HG02973 (cell line): ENCODE measurements around the gene OVCH2.
A peak's percentile ranks its signal among the peaks of the same experiment; 100 is the strongest.
"Not testable (repeated sequence)": the region's sequence is repeated elsewhere in the genome, so short reads cannot be mapped to it uniquely, and the experiment has no call there.

Experiments
- ATAC-seq: cut with Tn5 transposase; IDR thresholded peaks from one replicate; pipeline ENCODE4 v1.9.1; 2021; ENCODE audit warnings: moderate library complexity; ENCODE audit not compliant: unreplicated experiment

OVCH2 gene

DNA sequence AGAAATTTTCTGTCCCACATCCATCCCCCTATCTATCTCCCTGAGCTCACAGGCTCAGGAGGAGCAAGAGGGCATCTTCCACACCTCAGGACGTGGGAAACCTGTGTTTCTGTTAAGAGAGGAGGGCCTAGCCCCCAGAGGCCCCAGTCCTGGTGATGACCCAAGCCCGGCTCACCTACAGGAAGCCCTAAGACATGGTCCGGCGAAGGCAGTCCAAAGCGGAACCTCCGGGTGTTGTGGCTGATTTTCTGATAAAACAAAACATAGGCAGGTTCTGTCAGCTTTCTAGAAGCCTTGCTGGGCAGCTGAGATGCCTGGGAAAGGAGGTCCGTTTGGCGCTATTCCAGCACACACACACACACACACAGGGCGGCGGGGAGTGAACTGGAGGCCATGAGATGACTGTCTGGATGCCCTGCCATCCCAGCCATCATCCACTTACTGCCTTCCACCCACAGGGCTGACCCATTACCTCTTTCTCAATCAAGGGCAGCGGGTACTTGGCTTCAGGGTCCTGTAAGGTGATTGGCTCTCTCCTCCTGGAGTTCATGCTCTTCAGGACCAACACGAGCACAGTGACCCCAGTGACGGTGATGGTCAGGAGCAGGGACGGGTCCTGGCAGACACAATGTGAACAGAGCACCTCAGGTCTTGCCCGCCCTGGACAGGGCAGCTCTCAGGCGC is 33.9 kb downstream of the OVCH2 start:
- no peak for ATAC-seq

DNA sequence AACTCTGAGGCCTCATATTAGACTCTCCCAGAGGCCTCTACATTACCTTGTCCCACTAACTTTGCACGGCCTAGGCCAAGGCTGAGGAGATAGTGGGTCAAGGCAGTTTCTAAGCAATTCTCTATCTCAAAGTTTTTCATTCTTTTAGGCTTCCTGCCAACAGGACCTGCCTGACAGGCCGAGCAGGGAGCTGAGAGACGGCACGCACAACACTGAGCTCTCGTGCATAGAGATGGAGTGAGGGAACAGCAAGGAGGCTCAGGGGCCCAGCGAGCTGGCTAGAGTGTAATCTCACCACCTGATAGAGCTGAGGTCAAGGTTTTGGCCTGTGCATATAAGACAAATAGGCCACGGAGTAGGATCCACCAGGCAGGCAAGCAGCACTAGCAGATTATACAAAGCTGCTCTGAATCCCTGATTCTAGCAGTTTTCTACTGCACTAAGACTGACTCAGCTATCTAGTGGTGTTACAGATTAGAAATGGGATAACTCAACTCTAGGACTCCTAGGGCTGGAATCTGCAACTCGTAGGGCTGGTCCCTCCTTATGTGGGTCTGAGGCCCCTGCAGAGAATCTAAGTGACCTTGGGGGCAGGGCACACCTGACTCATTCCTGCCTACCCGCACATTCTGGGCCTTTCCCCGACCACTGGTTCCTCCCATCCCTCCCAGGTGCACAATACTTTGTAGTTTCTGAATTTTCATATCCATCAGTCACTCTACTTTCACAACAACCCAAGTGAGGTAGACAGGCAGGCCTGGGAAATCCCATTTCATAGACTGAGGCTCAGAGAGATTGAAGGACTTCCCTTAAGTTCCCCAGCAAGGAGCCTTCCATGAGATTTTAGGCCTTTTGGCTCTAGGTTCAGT is 34.7 kb downstream of the OVCH2 start:
- ATAC-seq, result peak; percentile 69

DNA sequence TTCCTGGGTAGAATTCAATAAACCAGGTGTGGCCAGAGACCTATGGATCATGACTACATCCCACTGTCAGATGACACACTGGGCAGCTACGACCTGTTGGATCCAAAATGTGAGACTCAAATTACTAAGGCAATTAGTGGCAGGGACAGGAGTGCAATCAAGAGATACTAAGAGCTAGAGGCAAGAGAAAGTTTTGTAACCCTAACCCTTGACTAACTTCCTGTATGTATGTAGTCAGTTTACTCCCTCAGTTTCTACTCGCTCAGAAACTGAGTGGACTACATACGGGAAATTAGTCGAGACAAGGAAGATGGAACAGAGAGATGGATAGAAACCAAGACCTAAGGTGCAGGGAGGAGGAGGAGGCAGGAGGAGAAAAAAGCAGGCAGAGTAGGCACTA is 35.6 kb downstream of the OVCH2 start:
- no peak for ATAC-seq

DNA sequence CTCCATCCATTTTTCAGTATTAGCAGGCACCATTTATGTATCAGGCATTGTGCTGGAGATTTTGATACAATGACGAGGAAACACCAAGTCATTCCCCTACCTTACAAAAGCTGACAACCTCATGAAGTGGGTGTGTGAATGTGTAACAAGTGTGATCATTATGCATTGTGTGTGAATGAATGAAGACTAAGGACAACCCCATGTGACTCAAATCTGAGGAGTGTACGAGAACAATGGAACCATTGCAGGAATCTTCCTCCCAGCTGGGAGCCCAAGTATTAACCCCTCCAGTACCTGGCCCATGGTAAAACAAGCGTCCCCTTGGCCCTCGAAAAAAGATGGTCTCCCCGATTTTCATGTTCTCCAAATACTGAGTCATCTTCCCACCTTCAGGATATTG is 37.4 kb downstream of the OVCH2 start:
- ATAC-seq, result no peak

DNA sequence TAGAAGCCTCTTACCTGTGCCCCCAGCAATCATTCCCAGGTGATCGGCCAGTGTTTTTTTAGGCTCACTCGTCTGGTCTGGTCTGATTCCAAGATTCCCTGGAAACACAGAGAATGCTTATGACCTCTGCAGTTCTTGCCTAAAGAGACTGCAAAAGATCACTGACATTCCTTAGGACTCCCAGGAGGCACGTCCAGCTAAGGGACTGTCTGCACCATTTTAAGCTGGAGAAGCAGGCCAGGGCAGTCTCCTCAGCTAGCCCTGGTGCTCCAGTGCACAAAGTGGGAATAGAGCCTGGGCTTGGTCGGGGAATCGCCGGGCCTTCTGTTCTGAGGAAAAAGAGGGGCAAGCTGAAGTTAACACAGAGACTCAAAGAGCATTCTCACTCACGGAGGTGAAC is 37.8 kb downstream of the OVCH2 start:
- ATAC-seq, result no peak

DNA sequence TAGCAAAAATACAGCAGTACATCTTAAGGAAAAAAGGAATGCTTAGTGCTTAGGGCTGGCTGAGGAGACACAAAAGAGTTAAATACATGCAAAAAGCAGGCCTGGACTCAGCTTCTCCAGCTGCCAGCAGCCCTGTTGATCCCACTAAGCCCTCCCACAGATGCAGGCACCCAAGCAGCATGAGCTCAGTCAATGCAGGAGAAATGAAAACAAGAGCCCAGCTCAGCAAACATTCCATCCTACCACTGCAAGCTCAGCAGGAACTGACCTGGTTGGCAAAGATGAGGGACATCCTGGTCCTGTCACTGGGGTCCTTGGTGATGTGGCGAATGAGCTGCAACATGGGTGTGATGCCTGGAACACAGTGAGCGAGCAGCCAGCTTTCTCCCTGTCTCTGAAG is 38.8 kb downstream of the OVCH2 start:
- no peak for ATAC-seq

DNA sequence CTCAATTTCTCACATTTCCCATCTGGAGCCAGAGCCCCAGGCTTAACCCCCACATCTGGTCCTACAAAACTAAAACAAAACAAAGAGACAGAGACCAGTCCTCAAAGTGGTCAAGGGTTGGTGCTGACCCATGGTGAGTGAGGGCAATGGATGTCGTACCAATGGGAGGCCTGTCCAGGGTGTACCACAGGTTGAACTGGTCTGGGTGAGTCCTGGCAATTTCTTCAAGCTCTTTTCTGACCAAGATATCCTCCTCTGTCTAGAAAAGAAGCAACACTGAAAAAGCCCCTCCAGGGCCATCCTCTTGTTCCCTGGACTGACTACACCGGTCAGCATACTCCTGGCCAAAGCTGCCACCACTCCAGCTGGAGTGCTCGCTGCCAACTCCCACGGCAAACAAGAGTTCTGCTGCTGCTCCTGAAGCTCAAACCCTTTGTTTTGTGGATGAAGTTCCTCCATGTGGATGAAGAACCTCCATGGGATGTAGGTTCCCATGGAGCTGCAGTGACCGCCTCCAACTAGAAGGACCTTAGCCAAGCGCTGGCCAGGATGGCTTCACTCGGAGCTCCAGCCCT is 39.9 kb downstream of the OVCH2 start:
- ATAC-seq, result no peak

DNA sequence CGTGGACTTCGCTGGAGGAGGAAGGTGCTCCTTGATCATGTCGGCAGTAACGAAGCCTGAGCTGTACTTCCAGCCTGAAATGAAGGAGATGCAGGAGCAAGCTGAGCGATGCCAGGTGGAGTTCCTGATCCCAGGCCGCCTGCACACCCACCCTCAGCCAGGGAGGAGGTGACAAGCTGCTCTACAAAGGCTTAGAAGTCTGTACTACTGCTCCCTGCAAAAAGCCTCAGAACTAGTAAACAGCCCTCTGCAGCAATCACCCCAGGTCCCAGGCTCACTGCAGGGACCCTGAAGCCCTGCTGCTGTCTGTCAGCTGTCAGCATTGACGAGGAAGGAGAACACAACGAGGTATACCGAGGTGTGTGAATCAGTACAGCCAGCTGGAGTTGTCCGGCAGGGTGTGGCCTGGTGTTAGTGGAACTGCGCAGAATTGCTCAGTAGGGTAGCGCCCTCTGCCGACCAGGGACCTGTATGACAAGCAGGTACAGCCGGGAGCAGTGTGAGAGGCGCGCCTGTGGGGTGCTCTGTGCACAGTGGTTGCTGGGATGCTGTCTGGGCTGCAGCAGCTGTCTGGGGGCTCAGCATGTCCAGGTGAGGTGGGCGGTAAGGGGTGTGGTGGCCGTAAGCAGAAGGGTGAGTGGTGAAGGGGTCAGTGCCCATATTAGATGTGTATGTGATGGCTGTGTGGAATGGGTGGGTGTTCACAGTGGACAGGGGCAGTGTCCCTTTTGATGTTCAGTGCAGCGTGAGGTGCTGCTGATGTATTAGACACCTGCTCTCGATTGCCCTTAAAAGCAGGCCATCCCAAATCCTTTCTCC is 40.6 kb downstream of the OVCH2 start:
- ATAC-seq, result peak; percentile 99

DNA sequence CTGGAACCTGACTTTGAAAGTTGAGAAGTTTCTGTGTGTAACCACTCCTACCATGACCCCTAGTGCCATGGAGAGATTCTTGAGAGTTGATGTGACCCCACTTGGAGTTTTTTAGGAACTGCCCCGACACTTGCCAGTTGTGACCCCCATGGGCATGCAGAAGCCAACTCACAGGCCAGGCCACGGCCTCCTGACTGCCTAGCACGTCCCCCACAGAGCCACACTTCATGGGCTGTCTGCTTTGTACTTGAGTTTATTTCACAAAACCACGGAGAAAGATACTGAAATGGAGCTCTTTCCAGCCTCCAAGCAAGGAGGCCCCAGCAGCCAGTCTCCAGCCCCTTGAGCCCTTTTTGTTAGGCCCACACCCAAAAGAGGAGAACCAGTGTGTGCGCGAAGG is 41.4 kb downstream of the OVCH2 start:
- no peak for ATAC-seq

DNA sequence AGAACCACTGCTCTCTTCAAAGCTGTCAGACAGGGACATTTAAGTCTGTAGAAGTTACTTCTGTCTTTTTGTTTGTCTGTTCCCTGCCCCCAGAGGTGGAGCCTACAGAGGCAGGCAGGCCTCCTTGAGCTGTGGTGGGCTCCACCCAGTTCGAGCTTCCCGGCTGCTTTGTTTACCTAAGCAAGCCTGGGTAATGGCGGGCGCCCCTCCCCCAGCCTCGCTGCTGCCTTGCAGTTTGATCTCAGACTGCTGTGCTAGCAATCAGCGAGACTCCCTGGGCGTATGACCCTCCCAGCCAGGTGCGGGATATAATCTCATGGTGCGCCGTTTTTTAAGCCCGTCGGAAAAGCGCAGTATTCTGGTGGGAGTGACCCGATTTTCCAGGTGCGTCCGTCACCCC is 42.7 kb downstream of the OVCH2 start:
- not testable (repeated sequence) for ATAC-seq

DNA sequence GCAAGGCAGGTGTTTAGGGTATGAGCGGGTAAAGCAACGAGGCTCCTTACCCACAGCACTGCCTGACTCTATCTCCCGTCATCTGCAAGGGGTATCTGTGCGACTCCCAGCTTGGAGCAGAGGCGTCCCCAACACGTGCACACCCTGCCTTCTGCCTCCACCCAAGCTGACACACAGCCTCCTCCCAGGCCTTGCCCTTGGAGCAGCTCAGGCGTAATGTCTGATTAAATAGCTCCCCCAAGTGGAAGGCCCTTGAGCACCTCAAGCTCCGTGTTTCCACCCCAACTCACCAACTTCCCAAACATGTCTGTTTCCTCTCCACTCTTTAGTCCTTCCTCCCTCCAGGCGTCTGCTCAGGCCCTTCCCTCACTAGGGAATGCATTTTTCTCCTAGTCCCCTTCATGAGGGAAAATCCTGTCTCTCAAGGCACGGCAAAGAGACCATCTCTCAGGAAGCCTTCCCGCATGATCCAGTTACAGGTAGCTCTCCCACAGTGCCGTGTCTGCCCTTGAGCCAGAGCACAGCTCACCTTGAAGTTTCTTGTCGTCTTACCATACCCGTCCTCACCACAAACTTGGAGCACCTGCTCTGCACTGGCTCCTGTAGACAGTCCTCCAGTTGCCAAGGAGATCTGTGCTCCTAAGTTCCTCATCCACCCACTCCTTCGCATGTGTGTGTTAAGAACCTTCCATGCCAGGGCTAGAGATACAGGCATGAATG is 48.8 kb downstream of the OVCH2 start:
- ATAC-seq, result no peak

DNA sequence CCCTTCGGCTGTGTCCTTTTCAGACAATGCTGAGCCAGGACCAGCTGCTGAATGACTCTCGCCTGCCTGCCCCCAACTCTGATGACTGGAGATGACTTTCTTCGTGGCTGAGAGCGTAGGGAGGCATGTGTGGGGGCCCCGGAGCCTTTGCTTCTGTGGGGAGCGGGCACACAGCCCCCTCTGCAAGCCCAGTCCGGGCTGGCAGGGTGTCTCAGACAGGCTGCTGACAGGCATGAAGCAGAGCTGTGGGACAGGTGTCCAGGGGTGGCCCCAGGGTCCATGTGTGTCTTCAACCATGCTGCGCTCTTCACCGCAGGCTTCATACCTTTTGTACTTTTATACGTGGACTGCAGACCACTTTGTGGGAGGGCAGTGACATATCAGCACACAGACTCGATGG is 49.6 kb downstream of the OVCH2 start:
- ATAC-seq, result no peak

DNA sequence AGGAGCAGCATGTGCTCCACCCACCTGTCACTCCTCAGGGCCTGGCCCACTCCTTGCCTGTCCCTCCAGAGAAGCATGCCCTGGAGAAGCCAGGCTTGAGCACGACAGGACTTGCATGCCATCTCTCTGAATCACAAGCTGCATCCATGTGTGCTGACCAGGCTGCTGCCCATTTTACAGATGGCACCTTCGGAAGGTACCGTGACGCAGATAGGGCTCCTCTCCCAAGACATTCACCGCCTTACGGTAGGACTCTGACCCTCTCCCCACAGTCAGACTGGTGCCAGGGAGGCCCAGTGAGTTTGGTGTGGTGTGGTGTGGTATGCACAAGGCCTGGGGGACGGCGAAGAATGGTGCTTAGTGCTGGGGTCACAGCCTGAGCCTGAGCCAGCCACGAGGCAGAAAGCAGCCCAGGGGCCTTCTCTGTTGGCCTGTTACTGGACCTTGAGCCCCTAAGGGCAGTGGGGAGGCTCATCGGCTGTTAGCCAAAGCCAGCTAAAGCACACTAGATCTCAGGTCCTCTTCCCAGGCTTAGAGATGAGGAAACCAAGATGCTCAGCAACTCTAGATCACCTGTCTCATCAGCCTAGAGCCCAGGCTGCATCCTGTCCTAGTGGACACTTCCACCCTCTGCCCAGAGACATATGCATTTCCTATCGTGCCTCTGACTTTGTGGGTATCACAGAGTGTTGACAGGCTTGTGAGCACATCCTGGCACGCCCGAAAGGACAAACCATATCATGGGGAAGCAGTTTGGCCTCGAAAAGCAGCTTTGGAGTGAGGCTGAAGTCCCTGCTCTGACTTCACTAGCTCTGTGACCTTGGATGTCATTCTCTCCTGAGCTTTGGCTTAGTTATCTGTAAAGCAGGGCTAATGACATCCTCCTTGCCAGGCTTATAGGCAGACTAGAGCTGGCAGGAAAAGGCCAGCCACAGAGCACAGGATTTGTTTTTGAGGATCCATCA is 50.7 kb downstream of the OVCH2 start:
- no peak for ATAC-seq

DNA sequence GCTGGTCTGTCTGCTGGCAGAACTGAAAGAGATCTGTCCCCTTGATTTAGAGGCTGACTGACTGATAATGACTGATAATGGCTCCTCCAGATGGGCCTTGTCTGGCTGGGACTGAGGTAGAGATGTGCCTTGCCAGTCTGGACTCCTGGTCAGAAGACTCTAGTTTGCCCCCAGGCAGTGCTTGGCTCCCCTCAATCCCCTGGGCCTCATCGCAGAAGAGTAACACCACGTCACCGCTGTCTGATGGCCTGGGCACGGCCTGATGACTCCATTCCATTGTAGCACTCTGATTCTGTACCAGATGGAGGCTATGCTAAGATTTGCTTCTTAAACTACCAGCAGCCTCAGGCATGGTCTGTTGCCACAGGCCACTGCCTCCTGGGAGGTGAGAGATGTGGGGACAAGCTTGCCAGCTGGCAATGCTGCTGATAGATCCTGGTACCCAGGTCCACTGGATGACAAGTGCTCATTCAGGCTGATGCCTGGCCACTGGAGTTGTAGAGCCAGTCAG is 52.0 kb downstream of the OVCH2 start:
- ATAC-seq, result no peak

DNA sequence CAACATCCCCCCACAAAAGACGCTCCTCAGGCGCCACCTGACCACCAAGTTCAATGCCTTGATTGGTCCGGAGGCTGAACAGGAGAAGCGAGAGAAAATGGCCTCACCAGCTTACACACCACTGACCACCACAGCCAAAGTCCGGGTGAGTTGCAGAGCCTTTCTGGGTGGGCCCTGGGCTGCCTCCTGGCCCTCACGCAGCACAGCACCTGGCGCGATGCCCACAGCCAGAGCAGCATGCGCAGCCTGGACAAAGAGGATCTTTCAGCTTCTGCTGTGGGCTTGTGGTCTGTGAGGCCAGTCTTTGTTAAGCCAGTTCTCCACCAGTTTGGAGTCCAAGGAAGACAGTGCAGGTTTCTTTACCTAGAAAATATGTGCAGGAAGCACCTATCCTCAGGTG is 54.6 kb downstream of the OVCH2 start:
- ATAC-seq, result no peak

DNA sequence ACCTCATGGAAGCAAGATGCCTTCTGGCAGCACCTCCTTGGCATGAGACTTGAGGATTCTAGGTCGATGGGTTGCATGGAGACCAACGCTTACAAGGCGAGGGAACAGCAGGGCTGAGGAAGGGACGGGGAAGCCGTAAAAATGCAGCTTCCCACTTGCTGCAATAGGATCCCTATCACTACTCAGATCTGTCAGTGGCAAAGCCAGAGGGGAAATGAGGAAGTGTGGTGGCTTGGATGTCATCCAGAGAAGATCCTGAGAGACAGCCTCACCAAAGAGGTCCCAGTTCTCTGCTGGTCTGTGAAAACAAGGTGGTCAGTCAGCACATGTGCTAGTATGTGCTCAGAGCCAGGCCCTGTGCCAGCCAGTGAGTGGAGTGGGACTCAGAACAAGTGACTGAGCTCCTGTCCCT is 55.1 kb downstream of the OVCH2 start:
- no peak for ATAC-seq

DNA sequence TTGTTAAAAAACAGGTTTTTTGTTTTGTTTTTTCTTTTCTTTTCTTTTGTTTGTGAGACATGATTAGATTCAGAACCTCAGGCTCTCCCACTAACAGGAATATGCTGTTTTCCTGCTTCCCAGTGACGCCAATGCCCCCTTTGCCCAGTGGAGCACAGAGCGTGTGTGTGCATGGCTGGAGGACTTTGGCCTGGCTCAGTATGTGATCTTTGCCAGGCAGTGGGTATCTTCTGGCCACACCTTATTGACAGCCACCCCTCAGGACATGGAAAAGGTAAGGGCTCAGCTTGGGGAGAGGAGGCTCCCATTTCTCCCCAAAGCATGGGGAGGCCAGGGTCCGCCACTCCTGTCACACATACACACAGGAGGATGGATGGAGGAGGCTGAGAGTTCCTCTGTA is 58.0 kb downstream of the OVCH2 start:
- no peak for ATAC-seq

DNA sequence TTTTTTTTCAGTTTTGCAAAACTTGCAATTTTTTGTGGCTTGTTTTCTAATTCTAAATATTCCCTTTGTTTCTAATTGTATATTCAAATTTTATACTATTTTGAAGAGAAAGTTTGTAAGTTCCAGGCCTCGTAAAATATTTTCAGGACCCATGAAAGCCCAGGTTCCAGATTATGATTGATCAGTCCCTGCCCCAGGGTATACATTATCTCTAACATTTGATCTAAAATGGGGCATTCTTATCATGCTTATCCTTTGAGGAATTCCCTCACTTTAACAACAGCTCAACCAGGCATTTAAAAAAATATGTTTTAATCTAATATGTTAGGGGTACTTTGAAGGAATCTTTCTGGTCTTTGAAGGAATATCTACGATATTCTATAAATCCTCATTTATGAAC is 59.4 kb downstream of the OVCH2 start:
- no peak for ATAC-seq

DNA sequence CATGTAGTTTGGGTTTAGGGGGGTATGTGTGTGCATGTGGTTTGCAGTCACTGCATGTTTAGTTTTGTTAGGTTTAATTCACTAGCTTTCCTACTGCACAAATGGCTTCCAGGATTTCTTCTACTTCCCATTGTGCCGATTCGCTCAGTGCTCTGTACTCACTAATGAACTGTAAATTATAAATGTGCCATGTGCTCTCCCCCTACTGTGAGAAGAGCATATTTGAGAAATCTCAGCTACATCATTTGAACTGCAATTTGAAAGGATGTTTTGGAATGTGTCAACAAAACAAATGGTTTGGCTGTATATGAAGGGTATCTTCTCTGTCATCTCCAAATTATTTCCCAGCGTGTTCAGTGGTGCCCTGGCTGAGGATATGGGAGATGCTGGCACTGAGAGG is 61.1 kb downstream of the OVCH2 start:
- ATAC-seq, result no peak
